HG03354 (cell line): ENCODE results near the gene ALB.

Experiments
- ATAC-seq: cut with Tn5 transposase; IDR thresholded peaks from one replicate; pipeline ENCODE4 v1.9.1; 2021; ENCODE audit warnings: mild to moderate bottlenecking; ENCODE audit not compliant: unreplicated experiment, poor library complexity, severe bottlenecking

Gene ALB

GRCh38 chr4:73426666-73427065 lies 22.6 kb downstream of the ALB start:
- ATAC-seq = no peak

- ATAC-seq = no peak
Observed at GRCh38 chr4:73429118-73429517, 25.0 kb downstream of the ALB start.

GRCh38 chr4:73429826-73430587 lies 25.9 kb downstream of the ALB start:
- no peak for ATAC-seq

GRCh38 chr4:73431813-73432168 lies 27.7 kb downstream of the ALB start:
- ATAC-seq = no peak

GRCh38 chr4:73432169-73433000 lies 28.3 kb downstream of the ALB start:
- no peak for ATAC-seq

- no peak for ATAC-seq
Observed at GRCh38 chr4:73433140-73433539, 29.1 kb downstream of the ALB start.

GRCh38 chr4:73434311-73434710 lies 30.2 kb downstream of the ALB start:
- peak; percentile 82 for ATAC-seq

- no peak for ATAC-seq
Observed at GRCh38 chr4:73435984-73436383, 31.9 kb downstream of the ALB start, which contains the start of gene AFP. Gene AFP (plus strand): TSS chr4:73436221. CDS start chr4:73436263, 42 bp downstream.

- ATAC-seq = no peak
Observed at GRCh38 chr4:73436674-73437557, 32.8 kb downstream of the ALB start.

GRCh38 chr4:73437558-73437956 lies 33.5 kb downstream of the ALB start:
- ATAC-seq = no peak

GRCh38 chr4:73438048-73438447 lies 34.0 kb downstream of the ALB start:
- no peak for ATAC-seq

GRCh38 chr4:73438582-73439215 lies 34.6 kb downstream of the ALB start:
- ATAC-seq = no peak

GRCh38 chr4:73439445-73439844 lies 35.4 kb downstream of the ALB start:
- ATAC-seq = no peak

- ATAC-seq = no peak
Observed at GRCh38 chr4:73439991-73440390, 35.9 kb downstream of the ALB start.

- no peak for ATAC-seq
Observed at GRCh38 chr4:73440653-73441052, 36.6 kb downstream of the ALB start.

GRCh38 chr4:73442275-73442674 lies 38.2 kb downstream of the ALB start:
- ATAC-seq = no peak

- no peak for ATAC-seq
Observed at GRCh38 chr4:73443224-73443623, 39.1 kb downstream of the ALB start.

GRCh38 chr4:73445383-73446335 lies 41.6 kb downstream of the ALB start:
- ATAC-seq = no peak
